ENCODE measurements around the gene CDC34.

The CDC34 gene

DNA sequence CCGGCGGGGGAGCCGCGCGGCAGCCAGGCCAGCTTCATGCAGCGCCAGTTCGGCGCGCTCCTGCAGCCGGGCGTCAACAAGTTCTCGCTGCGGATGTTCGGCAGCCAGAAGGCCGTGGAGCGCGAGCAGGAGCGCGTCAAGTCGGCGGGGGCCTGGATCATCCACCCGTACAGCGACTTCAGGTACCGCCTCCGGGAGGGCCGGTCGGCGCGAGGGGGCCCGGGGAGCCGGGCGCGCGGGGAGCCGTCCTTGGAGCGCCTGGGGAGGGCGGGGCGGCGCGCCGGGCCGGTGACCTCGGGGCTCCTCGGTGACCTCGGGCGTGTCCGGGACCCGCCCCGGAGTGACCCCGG, 58.8 kb downstream of the CDC34 start:
- Histone ChIP-seq H3K27me3 (peaks cover 68 to 91% (median 79%) of the 10 kb centered on the region in 11 experiments), H3K4me2 (no peak overlapping the region), H4K20me1 (peaks cover 0 to 88% (median 74%) of the 10 kb centered on the region in 11 experiments; a peak in 19 of 22 replicates), H3K4me1 (peaks cover 9 to 34% (median 15%) of the 10 kb centered on the region in 10 experiments; a peak in 19 of 20 replicates), H3K4me3 (no peak overlapping the region), H3K9ac (no peak overlapping the region), H3K27ac (no peak overlapping the region), H3K9me3 (replicated peaks in 1 of 11) (no peaks in the 10 kb centered on the region; a peak in 1 of 22 replicates), H3K36me3 (no peaks in the 10 kb centered on the region)
- no peak for TF ChIP-seq Cebpa-rat (IDR thresholded peaks at IDR 0.05)

GRCh38 chr19:590750-591098, 59.2 kb downstream of the CDC34 start:
- no peaks in the 10 kb centered on the region; a peak in 1 of 22 replicates for H3K9me3 ChIP-seq (replicated peaks in 1 of 11)
- peaks cover 0 to 88% (median 70%) of the 10 kb centered on the region in 11 experiments; a peak in 19 of 22 replicates for H4K20me1 ChIP-seq
- H3K4me1 ChIP-seq = peaks cover 9 to 34% (median 15%) of the 10 kb centered on the region in 10 experiments; a peak in 19 of 20 replicates
- H3K9ac ChIP-seq = no peak overlapping the region
- no peak for TF ChIP-seq Cebpa-rat (IDR thresholded peaks at IDR 0.05)
- H3K27me3 ChIP-seq = peaks cover 68 to 95% (median 83%) of the 10 kb centered on the region in 11 experiments
- H3K4me2 ChIP-seq = no peak overlapping the region
- H3K27ac ChIP-seq = no peak overlapping the region
- H3K4me3 ChIP-seq = no peak overlapping the region
- H3K36me3 ChIP-seq = no peaks in the 10 kb centered on the region

GRCh38 chr19:591099-591958, 59.8 kb downstream of the CDC34 start:
- H3K9ac ChIP-seq = no peak overlapping the region
- peaks cover 0 to 88% (median 64%) of the 10 kb centered on the region in 11 experiments; a peak in 18 of 22 replicates for H4K20me1 ChIP-seq
- no peak overlapping the region for H3K4me2 ChIP-seq
- no peaks in the 10 kb centered on the region; a peak in 1 of 22 replicates for H3K9me3 ChIP-seq (replicated peaks in 1 of 11)
- H3K4me3 ChIP-seq = no peak overlapping the region
- no peak overlapping the region for H3K27ac ChIP-seq
- H3K4me1 ChIP-seq = peaks cover 9 to 34% (median 15%) of the 10 kb centered on the region in 10 experiments; a peak in 19 of 20 replicates
- peaks cover 68 to 97% (median 87%) of the 10 kb centered on the region in 11 experiments for H3K27me3 ChIP-seq
- TF ChIP-seq Cebpa-rat (IDR thresholded peaks at IDR 0.05) = no peak
- no peaks in the 10 kb centered on the region for H3K36me3 ChIP-seq
